Ovary (tissue), 3 donors: Measurements from ENCODE around the gene SKIC8.

Experiments used
- CTCF ChIP-seq, 3 donors: fragments of 450-650 bp in 2 of 3; fragments of 200-600 bp in 1 of 3; IDR thresholded peaks; one replicate each; pipeline versions ENCODE4 v1.5.1 to v1.8.0; 2016 to 2022; ENCODE audit warnings: antibody characterized with exemption in 3 of 3, mild to moderate bottlenecking in 1 of 3
- EP300 ChIP-seq: sonication (generic); formaldehyde crosslinking; IDR thresholded peaks from one replicate; pipeline ENCODE4 v1.6.1; 2017; ENCODE audit warnings: antibody characterized with exemption
- POLR2A ChIP-seq: fragments of 450-650 bp; IDR thresholded peaks from one replicate; pipeline ENCODE4 v1.6.1; 2017; ENCODE audit warnings: antibody characterized with exemption, mild to moderate bottlenecking, moderate library complexity
- donor health status: DM: no; HTN: no; CAD: no.

GRCh38 chr15:78266806-78267205 lies 32.6 kb downstream of the SKIC8 start:
- TF ChIP-seq CTCF (IDR thresholded peaks at IDR 0.05) = no peak
- TF ChIP-seq EP300 = no peak
- no peak for TF ChIP-seq POLR2A
